Right ventricle myocardium superior (tissue), 1 donor: ENCODE results near the gene PRPF4. TPM values are rescaled to one million over a fixed set of nuclear protein-coding genes. Genes with fewer than 3 reads are reported as not detected.
"Not testable (repeated sequence)": the region's sequence is repeated elsewhere in the genome, so short reads cannot be mapped to it uniquely, and the experiment has no call there.

Experiments used
- ATAC-seq: fragments of 200-7000 bp; cut with Tn5 transposase; one replicate; pipeline ENCODE4 v1.9.1; 2020; ENCODE audit warnings: mild to moderate bottlenecking; ENCODE audit not compliant: poor library complexity
- DNase-seq: peaks from one replicate; pipeline ENCODE4 v3.0.0-alpha.2; 2020
- intact Hi-C: fragments of 100-400 bp; cut with DNase I; formaldehyde crosslinking; loops from one replicate; pipeline ENCODE4 v1.11.2; 2022
- total RNA-seq: library from RNA; stranded (reverse); fragmentation: NEBNext Ultra II Directional; extraction: Animal tissue kit (Norgen Biotek cat#: 25700); gene quantifications from one replicate; pipeline ENCODE4 v1.2.1, GENCODE V29; 2021
- donor health status: DM: no; HTN: yes; CAD: no; lungs with severe emphysema.

The PRPF4 gene
- total RNA-seq, 1 donor from 2014 or later = 11.0 TPM

DNA sequence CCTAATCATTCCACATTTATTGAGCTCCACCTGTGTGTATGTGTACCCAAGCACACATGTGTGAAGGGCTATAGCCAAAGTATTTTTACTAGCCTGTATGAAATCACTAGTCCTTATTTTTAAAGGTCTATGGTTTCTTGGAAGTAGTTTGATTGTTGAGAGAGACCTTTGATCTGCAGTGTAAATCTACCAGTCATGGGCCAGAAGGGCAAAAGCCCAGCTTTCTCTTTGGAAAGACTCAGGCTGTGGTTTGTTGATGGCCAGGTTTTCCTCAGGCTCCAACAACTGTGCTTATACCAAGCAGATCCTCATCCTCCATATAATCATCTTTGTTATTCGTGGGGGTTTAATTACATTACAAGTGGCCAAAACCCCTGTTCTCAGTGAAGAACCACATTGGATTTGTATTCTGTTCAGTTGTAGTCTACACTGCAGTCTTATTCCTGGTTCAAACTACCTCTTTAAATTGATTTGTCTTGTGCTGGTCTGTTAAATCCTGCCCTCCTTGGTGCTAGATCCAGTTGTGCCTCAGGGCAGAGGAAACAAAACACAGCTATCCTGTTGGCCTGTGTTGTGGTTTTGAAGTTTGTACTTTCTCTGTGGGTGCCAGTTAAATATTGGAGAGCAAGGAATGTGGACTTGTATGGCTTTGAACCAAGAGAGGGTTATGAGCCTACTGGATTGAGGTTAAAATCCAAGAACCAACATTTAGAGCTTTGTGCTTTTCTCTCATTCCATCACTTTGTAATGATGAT lies 13.4 kb upstream of the PRPF4 start:
- ATAC-seq = no peak
- no peak for DNase-seq
- intact Hi-C loops = no loop called here

DNA sequence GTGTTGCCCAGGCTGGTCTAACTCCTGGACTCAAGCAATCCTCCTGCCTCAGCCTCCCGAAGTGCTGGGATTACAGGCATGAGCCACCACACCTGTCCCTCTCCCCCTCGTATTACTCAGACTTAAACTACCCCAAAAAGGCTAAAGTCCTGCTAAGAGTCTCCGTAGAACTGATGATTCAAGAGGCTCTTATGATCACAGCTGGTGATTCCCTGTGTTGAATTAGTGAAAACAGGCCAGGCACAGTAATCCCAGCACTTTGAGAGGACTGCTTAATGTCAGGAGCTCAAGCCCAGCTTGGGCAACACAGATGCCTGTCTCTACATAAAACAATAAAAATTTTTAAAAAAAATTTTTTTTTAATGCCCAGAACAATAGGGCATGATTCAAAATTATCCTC lies 9.3 kb upstream of the PRPF4 start:
- ATAC-seq = no peak
- intact Hi-C loops = no loop called here
- DNase-seq = no peak

DNA sequence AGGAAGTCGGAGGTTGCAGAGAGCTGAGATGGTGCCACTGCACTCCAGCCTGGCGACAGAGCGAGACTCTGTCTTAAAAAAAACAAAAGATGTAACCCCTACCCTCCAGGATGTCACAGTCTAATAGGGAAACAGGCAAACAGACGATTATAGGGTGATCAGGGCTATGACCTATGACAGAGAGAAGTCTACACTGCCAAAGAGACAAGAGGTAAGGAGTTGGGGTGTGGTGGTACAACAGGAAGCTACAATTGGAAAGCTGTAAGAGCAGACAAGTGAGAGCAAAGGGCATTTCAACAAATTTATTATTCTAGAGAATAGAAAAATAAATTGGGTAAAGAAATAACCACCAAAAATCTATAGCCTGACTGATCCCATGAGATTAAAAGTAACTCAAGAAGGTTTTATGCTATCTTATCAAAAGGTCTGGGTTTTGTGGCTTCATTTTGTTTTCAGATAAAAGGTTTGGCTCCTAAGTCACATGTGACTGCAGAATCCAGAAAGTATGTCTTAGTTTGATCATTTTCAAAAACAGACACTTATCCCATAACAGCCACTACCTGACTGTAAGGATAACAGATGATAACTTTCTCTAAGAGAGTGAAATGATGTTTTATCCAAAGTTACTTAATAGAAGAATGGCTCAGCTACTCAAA lies 7.4 kb upstream of the PRPF4 start:
- ATAC-seq (no peak), DNase-seq (no peak)
- intact Hi-C loops = no loop called here

DNA sequence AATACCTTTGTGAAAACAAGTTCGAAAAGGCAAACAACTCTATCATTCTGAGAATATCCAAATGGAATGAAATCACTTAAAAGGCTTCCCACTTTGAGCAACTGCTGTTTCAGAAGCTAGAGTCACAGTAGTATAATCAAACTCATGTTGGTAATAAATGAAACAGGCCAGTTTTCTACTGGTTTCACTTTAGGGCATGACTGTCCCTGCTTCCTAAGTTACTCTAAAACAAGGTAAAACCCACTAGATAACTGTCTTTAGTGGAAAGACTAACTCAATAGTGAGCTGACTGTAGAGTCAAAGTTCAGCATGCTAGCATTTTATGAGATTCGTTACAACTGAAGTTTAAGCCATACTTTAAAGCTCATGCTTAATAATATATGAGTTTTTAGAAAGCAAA lies 6.1 kb upstream of the PRPF4 start:
- intact Hi-C loops = no loop called here
- no peak for ATAC-seq
- DNase-seq = no peak

DNA sequence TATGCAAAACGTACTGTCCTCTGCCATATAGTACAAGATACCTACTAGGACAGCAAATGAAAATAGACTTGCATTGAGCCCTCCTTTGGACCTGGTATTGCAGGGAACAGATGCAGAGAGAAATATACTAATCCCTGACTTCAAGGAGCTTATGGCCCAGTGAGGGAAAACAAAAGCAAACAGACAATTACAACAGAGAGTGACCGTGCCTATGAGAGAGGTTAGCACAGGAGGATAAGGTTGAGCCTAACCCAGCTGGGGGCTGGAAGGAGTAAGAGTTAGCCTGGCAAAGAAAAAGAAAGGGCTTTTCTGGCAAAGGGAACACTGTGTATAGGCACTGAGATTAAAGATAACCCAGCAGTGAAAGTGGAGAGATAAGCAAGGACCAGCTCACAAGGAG lies 5.6 kb upstream of the PRPF4 start:
- ATAC-seq = no peak
- DNase-seq = no peak
- intact Hi-C loops = no loop called here

DNA sequence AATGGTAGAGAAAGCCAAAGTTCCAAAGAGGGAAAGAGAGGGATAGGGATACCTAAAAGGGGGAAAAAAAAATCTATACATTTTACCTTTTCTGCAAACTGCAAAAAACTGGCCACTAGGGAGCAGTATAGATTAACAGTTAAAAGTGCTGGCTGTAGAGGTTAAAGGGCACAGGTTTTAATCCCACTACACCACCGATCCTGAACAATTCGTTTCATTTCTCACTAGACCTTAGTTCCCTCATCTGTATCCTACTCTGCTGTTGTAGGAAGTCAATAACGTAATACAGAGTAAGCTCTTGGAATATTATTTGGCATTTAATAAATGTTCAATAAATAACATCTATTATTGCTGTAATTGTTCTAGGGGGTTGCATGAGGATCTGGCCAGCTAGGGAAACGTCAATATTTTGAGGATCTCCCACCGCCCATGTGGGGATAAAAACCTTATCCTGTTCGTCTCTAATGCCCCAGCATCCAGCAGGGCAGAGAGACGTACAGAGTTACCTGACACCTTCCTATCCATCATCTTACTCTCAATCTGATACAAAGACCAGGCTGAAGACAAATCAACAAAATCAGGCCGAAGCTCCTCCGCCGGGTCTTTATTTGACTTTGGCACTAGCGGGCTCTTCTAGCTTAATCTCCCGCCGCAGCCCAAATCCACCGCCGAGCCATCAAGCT lies 843 bp upstream of the PRPF4 start:
- ATAC-seq = peak; percentile 65
- no peak for DNase-seq
- intact Hi-C loops = no loop called here

DNA sequence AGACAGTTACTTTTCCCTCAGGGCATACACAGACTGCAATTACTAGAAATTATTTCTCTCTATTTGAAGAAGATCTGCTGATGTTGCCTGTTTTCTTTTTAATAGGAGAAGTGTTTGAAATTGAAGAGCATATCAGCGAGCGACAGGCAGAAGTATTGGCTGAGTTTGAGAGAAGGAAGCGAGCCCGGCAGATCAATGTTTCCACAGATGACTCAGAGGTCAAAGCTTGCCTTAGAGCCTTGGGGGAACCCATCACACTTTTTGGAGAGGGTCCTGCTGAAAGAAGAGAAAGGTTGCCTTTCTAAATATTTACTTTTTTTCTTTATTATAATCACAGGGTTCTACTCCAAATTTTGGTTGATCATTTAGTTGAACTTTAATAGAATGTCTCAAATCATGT lies 3.4 kb downstream of the PRPF4 start:
- intact Hi-C loops = no loop called here
- ATAC-seq (no peak), DNase-seq (no peak)

DNA sequence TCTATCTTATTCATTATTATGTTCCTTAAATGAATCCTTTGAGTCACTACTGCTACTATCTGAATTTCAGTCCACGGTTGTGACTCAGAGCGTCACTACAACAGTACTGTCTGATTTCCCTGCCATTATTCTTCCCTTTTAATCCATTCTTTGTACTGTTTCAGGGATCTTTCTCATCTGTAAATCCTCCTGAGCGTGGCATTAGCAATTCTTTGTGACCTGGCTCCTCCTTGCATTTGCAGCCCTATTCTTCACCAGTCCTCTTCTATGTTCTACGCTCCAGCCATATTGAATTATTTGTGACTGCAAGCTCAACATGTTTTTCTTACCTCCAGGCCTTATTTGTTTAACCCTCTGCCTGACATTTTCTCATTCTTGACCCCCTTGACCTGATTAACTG lies 5.9 kb downstream of the PRPF4 start:
- ATAC-seq (no peak), DNase-seq (no peak)
- intact Hi-C loops = no loop called here

DNA sequence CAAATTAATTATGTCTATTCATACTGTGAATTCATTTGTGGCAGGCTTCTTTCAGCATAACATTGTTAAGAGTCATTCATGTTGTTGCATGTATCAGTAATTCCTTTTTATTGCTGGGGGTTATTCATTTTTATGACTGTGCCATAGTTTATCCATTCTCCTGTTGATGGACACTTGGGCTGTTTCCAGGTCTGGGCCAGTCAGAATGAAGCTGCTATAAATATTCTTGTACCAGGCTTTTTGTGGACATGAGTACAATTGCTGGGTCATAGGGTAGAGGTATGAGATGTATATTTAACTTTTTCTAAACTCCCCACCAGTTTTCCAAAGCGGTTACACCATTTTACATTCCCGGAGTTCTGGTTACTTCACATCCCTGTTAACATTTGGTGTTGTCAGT lies 13.6 kb downstream of the PRPF4 start:
- DNase-seq = no peak
- intact Hi-C loops = no loop called here
- ATAC-seq = peak; percentile 74

DNA sequence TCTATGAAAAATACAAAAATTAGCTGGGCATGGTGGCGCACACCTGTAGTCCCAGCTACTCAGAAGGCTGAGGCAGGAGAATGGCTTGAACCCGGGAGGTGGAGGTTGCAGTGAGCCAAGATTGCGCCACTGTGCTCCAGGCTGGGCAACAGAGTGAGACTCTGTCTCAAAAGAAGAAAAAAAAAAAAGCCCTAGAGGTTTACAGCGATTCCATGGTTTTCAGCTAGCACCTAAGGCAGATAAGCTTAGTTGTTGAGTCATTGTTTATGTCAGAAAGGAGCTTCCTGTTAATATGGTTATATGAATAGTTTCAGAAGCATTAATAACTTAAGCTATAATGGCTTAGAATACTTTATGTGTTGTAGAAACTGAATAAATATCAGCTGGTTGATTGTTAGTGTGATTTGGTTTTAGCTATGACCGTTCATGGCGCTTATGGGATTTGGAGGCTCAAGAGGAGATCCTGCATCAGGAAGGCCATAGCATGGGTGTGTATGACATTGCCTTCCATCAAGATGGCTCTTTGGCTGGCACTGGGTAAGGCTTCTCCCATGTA lies 14.7 kb downstream of the PRPF4 start:
- no peak for DNase-seq
- intact Hi-C loops = no loop called here
- ATAC-seq = no peak

DNA sequence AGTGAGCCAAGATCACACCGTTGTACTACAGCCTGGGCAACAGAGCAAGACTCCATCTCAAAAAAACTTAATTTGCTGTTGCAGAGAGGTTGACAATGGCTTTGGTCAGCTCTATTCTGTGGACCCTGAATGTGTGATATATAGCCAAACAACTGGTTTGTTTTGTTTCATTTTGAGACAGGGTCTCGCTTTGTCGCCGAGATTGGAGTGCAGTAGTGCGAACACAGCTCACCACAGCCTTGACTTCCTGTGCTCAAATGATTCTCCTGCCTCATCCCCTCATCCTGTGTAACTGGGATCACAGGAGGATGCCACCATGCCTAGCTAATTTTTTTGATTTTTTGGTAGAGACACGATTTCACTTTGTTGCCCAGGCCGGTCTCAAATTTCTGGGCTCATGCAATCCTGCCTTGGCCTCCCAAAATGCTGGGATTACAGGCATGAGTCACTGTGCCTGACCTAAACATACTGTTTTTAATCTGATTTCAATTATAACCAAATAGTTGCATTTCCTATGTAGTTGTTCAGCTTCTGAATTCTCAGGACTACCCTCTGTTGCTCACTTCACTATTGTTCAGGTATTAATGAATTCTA lies 17.9 kb downstream of the PRPF4 start:
- intact Hi-C loops = no loop called here
- ATAC-seq (no peak), DNase-seq (no peak)

DNA sequence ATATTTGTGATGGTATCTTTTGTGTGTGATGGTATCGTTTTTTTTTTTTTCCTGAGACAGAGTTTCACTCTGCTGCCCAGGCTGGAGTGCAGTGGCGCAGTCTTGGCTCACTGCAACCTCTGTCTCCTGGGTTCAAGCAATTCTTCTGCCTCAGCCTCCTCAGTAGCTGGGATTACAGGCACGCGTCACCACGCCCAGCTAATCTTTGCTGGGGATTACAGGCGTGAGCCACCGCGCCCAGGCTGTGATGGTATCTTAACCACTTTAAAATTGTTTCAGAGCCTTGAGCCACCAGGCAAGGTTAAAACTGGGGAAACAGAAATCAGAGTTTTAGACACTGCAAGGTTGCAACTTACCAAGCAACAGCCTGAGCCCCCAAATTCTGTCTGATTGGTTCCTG lies 20.8 kb downstream of the PRPF4 start:
- ATAC-seq, intact Hi-C loops, DNase-seq: not testable (repeated sequence)

DNA sequence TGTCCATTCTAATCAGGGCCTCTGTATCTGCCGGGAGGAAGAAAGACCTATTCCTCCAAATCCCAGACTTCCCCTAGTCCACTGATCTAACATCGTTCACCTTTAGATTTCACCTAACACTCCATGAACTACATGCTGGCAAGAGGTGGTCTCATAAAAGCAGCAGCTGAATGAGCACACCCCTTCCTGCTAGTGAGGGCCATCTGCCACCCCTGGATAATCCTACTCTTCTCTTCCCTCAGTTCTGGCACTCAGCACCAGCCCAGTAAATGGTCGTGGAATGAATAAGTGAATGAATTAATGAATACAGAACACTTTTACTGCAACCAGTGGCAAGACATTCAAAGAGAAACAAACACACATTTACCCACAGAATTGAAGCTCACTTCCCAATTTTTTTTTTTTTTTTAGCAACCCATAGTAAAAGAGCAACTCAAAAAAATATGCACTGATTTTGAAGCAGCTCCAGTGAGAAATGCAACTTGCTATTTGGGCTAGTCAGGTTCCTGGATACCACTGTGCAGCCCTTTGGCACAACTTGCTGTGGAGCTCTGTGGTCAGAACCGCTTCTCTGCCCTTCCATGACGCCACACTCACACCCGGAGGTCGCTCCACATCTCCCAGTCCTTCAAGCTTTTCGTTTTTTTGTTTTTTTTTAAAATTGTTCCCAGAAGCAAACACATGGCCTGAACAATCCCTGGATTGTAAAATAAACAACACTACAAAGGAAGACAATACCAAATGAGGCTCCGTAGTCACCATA lies 21.5 kb downstream of the PRPF4 start:
- intact Hi-C loops = no loop called here
- ATAC-seq (no peak), DNase-seq (no peak)

DNA sequence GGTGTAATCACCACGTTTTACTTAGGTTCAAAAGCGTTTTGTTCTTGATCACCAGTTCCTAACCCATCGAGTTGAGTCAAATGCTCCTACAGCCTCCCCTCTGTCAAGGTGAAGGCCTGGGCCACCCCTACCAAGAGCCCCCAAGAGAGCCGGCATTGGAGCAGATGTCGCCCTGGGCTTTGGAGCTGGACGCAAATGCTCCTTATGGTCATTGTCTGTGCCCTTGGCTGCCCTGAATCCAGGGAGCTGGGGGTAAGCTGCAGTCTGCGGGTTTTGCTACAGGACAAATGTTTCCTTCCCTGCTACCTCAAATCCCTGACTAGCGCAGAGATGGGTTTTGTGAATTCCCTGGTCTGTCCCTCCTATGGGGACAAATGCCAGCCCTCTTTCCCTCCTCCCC lies 22.9 kb downstream of the PRPF4 start:
- intact Hi-C loops = no loop called here
- DNase-seq = no peak
- ATAC-seq = no peak

DNA sequence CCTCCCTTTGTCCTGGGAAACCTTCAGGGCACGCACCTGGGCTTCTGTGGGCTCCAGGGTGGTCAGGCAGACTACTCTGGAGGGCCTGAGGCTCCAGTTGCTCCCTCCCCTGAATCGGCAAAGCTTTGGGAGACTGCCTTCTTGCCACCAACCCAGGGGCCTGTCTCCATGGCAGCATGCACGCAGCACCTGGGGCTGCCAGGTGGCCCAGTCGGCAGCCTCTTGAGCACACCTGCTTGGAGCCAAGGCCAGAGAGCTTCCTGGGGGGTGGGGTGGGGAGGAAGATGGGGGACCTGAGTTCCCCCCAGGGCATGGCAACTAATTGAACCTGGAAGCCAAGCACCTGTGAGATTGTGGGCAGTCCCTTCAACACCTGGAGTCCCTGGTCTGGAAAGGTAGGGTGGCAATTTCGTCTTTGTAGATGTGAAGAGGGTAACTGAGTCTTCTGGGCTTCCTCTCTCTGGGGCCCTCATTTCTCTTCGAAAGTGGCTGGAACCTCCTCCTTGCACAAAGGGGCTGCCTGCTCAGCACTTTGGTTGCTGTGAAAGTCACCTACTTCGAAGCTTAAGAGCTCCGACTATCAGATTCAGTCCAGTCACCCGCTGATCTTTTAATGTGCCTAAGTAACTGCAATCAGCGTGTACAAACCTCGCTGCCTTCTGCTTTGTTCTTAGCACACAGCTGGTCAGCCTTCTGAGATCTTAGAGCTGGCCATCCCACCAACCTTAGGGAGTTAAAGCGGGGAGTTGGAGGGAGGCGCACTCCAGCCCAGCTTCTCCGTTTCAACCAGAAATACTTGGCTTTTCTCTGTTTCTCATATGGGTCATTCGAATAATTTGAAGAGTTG lies 23.7 kb downstream of the PRPF4 start:
- intact Hi-C loops = no loop called here
- ATAC-seq (no peak), DNase-seq (no peak)

DNA sequence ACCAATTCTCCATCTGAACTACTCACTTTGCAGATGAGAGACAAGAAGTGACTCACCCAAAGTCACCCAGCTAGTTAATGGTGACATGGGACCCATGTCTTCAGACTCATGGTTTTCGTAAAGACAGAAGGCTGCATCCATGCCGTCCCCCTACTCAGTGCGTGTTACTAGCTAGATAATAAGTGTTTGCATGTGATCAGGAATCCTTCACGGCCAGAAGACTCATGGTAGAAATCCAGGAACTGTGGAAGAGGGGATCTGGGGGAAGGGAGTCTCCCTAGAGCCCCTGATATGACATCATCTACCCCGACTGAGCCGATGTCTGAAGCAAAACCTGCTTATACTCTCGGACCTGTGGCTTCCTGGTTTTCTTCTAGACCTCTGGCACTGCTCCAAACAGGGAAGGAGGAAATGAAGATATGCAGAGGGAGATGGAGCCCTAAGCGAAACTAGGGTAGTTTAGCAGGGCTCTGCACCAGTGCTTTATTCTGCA lies 24.4 kb downstream of the PRPF4 start:
- ATAC-seq = no peak

DNA sequence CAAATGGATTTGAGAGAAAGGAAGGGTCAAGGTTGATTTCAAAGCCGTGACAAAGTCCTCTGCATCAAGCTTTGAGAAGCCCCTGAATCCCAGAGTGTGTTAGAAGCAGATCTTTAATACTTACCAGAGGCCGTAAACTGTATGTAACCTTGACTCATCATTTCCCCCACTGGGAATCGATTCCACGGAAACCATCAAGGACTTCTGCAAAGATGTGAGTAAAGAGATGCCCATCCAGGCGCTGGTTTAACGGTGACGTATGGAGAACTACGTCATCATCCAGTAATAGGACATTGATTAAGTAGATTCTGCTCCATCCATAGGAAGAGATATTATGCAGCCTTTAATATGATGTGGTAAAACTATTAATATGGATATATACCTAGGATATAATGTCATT lies 26.1 kb downstream of the PRPF4 start:
- DNase-seq = no peak
- no peak for ATAC-seq
- intact Hi-C loops = no loop called here

More for the DNA sequence above, 24.4 kb downstream of the PRPF4 start:
- DNase-seq = no peak
- intact Hi-C loops = no loop called here
